GM18907 (cell line): ENCODE measurements around the gene CCNL2.
"Not testable (repeated sequence)": the region's sequence is repeated elsewhere in the genome, so short reads cannot be mapped to it uniquely, and the experiment has no call there.

ENCODE experiments used
- ATAC-seq: cut with Tn5 transposase; IDR thresholded peaks from one replicate; pipeline ENCODE4 v1.9.1; 2021; ENCODE audit warnings: mild to moderate bottlenecking, moderate library complexity; ENCODE audit not compliant: unreplicated experiment

The CCNL2 gene

DNA sequence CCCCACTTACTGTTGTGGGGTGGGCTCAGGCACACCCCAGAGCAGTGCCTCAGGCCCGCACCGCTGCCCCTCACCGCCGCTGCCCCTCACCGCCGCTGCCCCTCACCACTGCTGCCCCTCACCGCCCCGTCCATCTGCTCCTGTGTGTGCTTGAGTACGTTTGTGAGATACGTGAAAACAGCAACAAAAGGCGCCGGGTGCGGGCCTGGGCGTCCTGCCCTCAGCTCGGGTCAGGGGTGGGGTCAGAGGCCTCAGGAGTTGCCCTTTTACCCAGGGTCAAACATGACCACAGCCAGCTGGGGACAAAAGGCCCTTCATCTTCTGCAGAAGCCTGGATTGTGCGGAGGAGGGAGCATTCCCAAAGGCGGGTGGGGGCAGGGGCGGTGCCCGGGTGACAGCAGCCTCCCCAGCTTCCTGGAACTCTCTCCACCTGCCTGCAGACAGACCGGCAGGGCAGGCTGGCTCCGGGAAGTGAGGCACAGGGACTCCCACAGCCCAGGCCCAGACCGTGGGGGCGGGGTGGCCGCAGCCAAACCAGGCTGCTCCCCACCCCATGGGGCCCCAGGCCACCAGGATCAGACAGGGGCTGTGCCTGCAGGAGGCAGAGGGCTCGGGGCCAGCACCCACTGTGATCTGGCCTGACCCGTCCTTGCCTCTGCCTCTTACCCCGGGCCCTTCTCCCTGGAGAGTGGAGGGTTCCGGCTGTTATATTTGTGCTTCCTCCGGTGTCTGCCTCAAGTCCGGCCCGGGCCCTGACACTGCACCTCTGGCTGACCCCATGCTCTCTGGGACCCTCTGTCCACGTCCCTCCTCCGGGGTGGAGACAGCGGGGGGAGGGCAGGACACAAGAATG is 34.0 kb upstream of the CCNL2 start:
- no peak for ATAC-seq

DNA sequence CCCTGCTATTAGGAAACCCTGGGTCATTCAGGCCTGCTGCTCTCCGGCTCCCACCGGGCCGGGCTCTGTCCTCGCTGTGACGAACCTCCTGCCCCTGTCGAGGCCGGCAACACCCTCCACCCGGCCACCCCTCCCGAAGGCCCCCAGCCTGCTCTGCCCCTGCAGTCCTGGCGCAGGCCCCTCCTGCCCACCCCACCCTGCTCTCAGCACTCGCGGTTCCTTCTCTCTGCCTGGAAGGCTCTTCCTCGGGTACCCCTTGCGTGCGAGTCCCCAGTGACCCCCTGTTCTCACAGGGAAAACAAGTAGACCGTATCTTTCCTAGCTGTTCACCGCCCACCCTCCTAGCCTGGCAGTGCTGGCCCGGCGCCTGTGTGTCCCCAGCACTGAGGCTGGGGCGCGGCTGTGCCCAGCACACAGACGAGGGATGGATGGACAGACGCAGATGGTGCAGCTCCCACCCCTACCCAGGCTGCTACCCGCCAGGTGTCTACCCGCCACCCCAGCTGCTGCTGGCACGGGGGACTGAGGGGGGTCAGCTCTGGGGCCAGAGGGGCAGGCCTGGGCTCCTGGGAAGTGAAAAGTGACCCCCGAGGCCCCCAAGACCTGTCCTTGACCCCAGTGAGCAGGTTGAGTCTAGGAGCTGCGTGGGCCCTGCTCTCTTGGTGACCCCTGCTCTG is 33.3 kb upstream of the CCNL2 start:
- ATAC-seq = no peak

DNA sequence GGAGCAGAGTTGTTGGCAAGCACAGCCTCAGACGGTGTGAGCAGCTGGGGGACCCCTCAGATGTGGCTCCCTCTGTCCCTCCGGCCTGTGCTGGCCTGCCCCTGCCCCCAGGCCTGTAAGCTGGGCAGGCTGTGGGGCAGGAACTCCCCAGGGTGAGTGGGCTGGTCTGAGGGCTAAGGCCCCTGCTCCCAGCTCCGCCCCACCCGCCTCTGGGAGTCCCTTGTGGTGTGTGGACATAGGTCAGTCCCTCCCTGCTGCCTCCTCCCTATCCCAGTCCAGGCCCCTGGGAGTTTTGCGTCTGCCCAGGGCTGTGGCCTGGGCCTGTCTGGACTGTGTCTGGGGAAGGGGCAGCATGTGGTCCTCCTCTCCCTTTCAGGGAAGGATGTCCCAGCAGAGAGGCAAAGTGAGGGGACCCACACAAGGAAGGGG is 32.7 kb upstream of the CCNL2 start:
- no peak for ATAC-seq

DNA sequence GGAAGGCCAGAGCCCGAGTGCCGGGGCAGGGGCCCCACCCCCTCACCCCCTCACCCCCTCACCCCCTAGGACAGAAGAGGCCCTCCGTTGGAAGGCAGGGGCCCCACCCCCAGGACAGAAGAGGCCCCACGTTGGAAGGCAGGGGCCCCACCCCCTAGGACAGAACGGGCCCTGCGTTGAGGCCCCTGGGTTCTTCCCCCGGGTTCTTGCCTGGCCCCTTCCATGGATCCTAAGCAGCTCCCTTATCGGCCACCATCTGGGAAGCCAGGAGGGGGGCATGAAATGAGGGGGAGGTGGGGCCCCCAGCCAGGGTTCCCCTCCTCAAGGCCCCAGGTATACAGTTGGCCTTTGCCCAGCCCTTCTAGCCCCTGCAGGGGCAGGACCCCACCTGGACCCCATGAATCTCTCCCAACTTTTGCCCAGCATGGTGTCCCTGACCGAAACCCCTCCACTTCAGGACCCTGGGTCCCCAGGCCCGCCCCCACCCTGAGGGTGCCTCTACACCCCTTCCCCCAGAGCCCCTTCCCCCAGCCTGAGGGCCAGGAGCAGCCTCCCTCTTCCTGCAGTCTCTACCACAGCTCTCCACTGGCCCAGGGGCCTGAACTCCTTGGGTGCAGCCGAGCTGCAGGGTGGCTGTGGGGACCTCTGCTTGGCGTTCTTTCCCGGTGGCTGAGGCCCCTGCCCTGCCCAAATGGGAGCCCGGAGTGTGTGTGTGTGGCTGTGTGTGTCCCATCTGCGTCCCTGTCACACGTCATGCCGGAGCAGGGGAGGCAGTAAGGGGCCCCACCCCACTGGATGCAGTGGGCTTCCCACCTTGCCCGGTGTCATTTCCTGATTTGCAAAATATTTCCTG is 32.1 kb upstream of the CCNL2 start:
- ATAC-seq = no peak

- ATAC-seq = no peak
Observed at GRCh38 chr1:1430114-1430982, 31.2 kb upstream of the CCNL2 start.

DNA sequence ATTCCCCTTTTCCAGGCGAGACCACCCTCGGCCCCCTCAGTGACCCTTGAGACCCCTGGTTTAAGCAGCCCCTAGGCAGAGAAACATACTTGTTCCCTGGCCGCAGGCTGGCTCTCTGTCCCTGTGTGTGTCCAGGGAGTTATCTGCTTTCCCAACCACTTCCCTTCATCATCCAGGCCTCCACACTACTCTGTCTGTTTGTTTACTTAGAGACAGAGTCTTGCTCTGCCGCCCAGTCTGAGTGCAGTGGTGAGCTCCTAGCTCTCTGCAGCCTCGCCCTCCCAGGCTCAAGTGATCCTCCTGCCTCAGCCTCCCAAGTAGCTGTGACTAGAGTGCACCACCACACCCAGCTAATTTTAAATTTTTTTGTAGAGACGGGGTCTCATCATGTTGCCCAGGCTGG is 30.5 kb upstream of the CCNL2 start:
- no peak for ATAC-seq

GRCh38 chr1:1428967-1429366 is 29.8 kb upstream of the CCNL2 start:
- not testable (repeated sequence) for ATAC-seq

DNA sequence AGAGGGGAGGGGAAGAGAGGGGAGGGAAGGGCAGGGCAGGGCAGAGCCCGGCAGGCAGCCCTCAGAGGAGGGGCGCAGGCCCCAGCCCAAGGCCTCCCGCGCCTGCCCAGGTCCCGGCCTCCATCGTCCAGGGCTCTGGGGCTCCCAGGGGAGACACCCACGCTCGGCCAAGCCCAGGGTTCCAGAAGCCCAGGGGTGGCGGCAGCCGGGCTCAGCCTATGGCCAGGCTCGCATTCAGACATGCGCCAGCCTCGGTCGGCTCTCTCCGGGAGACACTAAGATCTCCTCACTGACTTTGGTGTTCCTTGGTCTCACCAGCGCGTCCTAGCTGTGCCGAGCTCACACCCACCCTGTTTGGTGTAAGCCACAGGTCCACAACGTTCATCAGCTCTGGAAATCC is 29.0 kb upstream of the CCNL2 start:
- no peak for ATAC-seq

- ATAC-seq = no peak
Observed at GRCh38 chr1:1427820-1428148, 28.6 kb upstream of the CCNL2 start.

GRCh38 chr1:1427106-1427819 is 28.1 kb upstream of the CCNL2 start:
- ATAC-seq = no peak

- ATAC-seq = no peak
Observed at GRCh38 chr1:1426496-1427105, 27.5 kb upstream of the CCNL2 start.

- ATAC-seq = no peak
Observed at GRCh38 chr1:1425753-1426495, 26.8 kb upstream of the CCNL2 start.

GRCh38 chr1:1425426-1425752 is 26.3 kb upstream of the CCNL2 start:
- ATAC-seq = no peak

DNA sequence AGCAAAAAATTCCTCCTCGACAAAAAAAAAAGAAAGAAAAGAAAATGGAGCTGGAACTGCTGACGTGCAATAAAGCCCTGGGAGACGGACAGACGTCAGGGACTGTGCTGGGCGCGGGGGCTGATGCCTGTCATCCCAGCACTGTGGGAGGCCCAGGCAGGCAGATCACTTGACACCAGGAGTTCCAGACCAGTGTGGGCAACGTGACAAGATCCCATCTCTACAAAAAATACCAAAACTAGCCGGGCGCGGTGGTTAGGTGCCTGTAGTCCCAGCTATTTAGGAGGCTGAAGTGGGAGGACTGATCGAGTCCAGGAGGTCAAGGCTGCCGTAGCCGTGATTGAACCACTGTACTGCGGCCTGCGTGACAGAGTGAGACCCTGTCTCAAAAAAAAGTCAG is 25.6 kb upstream of the CCNL2 start:
- no peak for ATAC-seq

DNA sequence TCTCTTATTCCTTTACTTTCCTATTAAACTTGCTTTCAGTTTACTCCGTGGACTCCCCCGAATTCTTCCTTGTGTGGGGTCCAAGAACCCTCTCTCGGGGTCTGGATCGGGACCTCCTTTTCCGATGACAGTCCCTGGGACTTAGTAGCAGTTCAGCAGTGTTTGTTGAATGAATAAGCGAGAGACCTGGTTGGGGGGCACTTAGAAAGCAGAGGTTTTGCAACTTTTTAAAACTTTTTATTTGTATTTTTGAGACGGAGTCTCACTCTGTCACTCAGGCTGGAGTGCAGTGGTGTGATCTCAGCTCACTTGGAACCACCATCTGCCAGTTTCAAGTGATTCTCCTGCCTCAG is 24.1 kb upstream of the CCNL2 start:
- ATAC-seq = no peak

GRCh38 chr1:1422465-1423244 is 23.5 kb upstream of the CCNL2 start:
- no peak for ATAC-seq

DNA sequence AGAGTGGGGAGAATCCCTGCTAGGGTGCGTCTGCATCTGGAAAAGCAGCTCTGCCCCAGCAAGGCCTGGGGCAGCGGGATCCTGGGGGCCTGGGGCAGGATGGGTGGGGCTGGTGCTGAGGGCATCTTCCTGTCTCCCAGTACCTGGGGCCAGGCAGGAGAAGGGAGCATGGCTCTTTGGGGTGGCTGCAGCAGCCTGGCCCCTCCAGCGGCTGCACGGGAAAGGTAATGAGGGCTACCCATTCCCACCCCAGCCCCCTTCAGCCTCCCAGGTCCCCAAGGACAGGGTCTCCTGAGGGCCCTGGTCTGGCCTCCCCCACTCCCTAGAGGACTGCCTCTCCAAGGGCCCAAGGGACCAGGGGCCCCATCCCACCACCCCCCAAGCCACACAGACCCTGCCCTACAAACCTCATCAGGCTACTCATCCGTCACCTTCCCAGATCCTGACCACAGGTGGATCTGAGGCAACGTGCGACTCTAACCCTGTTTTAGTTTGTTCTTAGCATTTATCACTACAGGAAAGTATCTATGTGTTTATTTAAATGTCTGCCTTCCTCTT is 22.9 kb upstream of the CCNL2 start:
- no peak for ATAC-seq
